GM06990 (cell line): ENCODE data around the gene SEMA3D.

Experiments used
- DNase-seq: peaks from one replicate; pipeline ENCODE4 v3.0.0-alpha.2; 2011; ENCODE audit not compliant: insufficient read length; ENCODE audit errors: extremely low read depth
- H3K27me3 ChIP-seq: replicated peaks from 2 replicates; pipeline ENCODE4 v1.6.0; 2011; ENCODE audit warnings: low read length; ENCODE audit not compliant: control insufficient read depth, insufficient read depth
- H3K36me3 ChIP-seq: 2 replicates; pipeline ENCODE4 v1.5.1; 2011; ENCODE audit warnings: low read length; ENCODE audit not compliant: control insufficient read depth, insufficient read depth
- H3K4me3 ChIP-seq: replicated peaks from 2 replicates; pipeline ENCODE4 v1.5.1; 2011; ENCODE audit warnings: low read depth, mild to moderate bottlenecking, control low read depth, low read length
- CTCF ChIP-seq: IDR thresholded peaks from 2 replicates; pipeline ENCODE4 v1.5.1; 2011; ENCODE audit warnings: low read length, control low read depth, mild to moderate bottlenecking, inconsistent platforms; ENCODE audit not compliant: insufficient read depth, poor library complexity, severe bottlenecking

Gene SEMA3D

GRCh38 chr7:84985073-84985784, 201.6 kb downstream of the SEMA3D start:
- no peak for TF ChIP-seq CTCF
- DNase-seq, result no peak

GRCh38 chr7:84982199-84982598, 204.7 kb downstream of the SEMA3D start:
- H3K27me3 ChIP-seq, result no peaks in the 10 kb centered on the region
- no peak for TF ChIP-seq CTCF
- no peak overlapping the region for H3K4me3 ChIP-seq
- DNase-seq, result no peak
- H3K36me3 ChIP-seq, result no peaks in the 10 kb centered on the region

More at GRCh38 chr7:84985073-84985784, 201.6 kb downstream of the SEMA3D start:
- Histone ChIP-seq H3K27me3 (no peaks in the 10 kb centered on the region), H3K36me3 (no peaks in the 10 kb centered on the region), H3K4me3 (no peak overlapping the region)

GRCh38 chr7:84981055-84981976, 205.5 kb downstream of the SEMA3D start:
- Histone ChIP-seq H3K27me3 (no peaks in the 10 kb centered on the region), H3K4me3 (no peak overlapping the region), H3K36me3 (no peaks in the 10 kb centered on the region)
- DNase-seq, result no peak
- no peak for TF ChIP-seq CTCF

- TF ChIP-seq CTCF, result no peak
- DNase-seq, result no peak
- Histone ChIP-seq H3K27me3 (no peaks in the 10 kb centered on the region), H3K36me3 (no peaks in the 10 kb centered on the region), H3K4me3 (no peak overlapping the region)
Observed at GRCh38 chr7:84975586-84976185, 211.2 kb downstream of the SEMA3D start.

DNA sequence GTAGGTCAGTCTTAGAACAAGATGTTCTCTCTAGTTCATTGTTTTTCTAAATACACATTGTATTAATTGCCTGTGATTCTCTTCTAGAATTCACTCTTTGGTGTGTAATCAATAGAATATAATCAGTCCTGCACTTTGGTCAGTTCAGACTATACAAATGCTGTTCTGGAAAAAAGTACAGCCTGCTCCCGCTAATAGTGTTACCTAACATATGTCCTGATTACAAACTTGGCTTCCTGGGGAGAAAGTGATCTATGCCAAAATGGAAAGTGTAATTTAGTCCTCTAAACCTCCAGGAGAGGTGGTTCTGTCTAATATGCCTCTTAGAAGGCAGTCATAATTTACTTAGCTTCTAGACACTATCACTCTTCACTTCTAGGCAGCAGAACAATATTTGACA, 215.5 kb downstream of the SEMA3D start:
- no peak for TF ChIP-seq CTCF
- no peaks in the 10 kb centered on the region for H3K27me3 ChIP-seq
- DNase-seq, result no peak
- H3K36me3 ChIP-seq, result no peaks in the 10 kb centered on the region
- H3K4me3 ChIP-seq, result no peak overlapping the region
